Adrenal gland (tissue), 5 donors: Measurements from ENCODE around the gene FCN3.

Experiments used
- POLR2A ChIP-seq, 2 donors: fragments of 450-650 bp; IDR thresholded peaks; one replicate each; pipeline ENCODE4 v1.6.1; 2017; ENCODE audit warnings: antibody characterized with exemption in 2 of 2, mild to moderate bottlenecking in 2 of 2, moderate library complexity in 1 of 2
- TF ChIP-seq, protein P1 (sequence below), 6 experiments: fragments of 450-650 bp in 4 of 6; fragments of 200-600 bp in 2 of 6; sonication (generic) in 1 of 6; IDR thresholded peaks; 1 replicate in 5 of 6; 2 replicates in 1 of 6; pipeline versions ENCODE4 v1.5.1 to v1.8.0; 2016 to 2021; ENCODE audit warnings: antibody characterized with exemption in 6 of 6, mild to moderate bottlenecking in 2 of 6, moderate library complexity in 1 of 6
- donor health status: DM: no; HTN: no; CAD: no.

DNA sequence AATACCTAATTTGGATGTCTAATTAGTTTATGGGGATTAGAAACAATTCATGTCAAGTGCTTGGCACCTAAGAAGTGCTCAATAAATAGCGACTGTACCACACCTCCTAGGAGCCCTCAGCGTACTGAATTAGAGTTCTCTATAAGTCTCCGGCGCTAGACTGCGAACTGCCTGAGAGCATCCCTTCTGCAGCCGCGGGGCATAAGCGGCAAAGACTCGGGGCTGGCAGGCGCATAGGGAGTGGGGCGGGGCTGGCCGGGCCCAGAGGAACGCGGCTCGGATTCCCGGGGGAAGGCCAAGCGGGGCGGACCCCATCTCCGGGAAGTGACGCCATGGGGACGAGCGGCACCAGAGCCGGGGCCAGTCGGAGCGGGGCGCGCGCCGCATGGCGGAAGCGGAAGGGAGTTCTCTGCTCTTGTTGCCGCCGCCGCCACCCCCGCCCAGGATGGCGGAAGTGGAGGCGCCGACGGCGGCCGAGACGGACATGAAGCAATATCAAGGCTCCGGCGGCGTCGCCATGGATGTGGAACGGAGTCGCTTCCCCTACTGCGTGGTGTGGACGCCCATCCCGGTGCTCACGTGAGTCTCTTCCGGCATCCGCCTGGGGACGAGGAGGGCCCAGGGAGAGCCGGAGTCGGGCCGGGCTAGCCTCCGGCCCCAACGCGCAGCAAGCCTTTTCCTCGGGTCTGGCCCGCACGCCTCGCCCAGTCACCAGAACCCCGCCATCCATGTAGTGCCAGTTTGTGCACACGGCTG, 52.6 kb downstream of the FCN3 start, which contains the start of gene TMEM222:
- TF ChIP-seq, protein P1, sequence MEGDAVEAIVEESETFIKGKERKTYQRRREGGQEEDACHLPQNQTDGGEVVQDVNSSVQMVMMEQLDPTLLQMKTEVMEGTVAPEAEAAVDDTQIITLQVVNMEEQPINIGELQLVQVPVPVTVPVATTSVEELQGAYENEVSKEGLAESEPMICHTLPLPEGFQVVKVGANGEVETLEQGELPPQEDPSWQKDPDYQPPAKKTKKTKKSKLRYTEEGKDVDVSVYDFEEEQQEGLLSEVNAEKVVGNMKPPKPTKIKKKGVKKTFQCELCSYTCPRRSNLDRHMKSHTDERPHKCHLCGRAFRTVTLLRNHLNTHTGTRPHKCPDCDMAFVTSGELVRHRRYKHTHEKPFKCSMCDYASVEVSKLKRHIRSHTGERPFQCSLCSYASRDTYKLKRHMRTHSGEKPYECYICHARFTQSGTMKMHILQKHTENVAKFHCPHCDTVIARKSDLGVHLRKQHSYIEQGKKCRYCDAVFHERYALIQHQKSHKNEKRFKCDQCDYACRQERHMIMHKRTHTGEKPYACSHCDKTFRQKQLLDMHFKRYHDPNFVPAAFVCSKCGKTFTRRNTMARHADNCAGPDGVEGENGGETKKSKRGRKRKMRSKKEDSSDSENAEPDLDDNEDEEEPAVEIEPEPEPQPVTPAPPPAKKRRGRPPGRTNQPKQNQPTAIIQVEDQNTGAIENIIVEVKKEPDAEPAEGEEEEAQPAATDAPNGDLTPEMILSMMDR (IDR thresholded peaks at IDR 0.05): peak in 5 of 6 experiments; percentile 20 to 53 (median 35)
- TF ChIP-seq POLR2A (IDR thresholded peaks at IDR 0.05): peak; percentile 36 to 62
